HepG2 (cell line): Measurements from ENCODE around the gene MROH2A. TPM values are rescaled to one million over a fixed set of nuclear protein-coding genes. Genes with fewer than 3 reads are reported as not detected.

Experiments used
- ATAC-seq: fragments of 200-7000 bp; cut with Tn5 transposase; 3 replicates; pipeline ENCODE4 v1.9.1; 2020; ENCODE audit warnings: mild to moderate bottlenecking, moderate library complexity
- BruUV-seq: library from RNA; stranded (reverse); fragments of 400-500 nt; replicated peaks from 2 replicates; lab custom pipeline; 2021; lab: Mats Ljungman, UMichigan
- CTCF ChIA-PET: fragments of 300-600 bp; formaldehyde crosslinking; extraction: SDS; loops from one replicate; lab custom pipeline; 2021; ENCODE audit warnings: low total read pairs, inconsistent platforms, low intra/inter-chr PET ratio; lab: Yijun Ruan, JAX
- POLR2A ChIA-PET: fragments of 350-600 bp; sonication (Branson Sonifier 250); formaldehyde crosslinking; loops from one replicate; lab custom pipeline; 2020; ENCODE audit warnings: antibody characterized with exemption, inconsistent platforms; lab: Yijun Ruan, JAX
- DNase-seq: peaks from one replicate; pipeline ENCODE4 v3.0.0-alpha.2; 2015; ENCODE audit warnings: low spot score
- FAIRE-seq: peaks from 3 replicates; lab custom pipeline; 2011; peaks lifted over from hg19 to GRCh38; lab: Jason Lieb, UNC
- H2AFZ ChIP-seq: one replicate; pipeline ENCODE4 v1.6.1; 2011; ENCODE audit warnings: low read length, inconsistent platforms
- H3K27ac ChIP-seq: fragments of 300-600 bp; 3 replicates; pipeline ENCODE4 v1.8.0; 2011; ENCODE audit warnings: mixed run types, mild to moderate bottlenecking, mixed read lengths, low read length, inconsistent platforms; ENCODE audit not compliant: insufficient read depth; ENCODE audit errors: extremely low read length
- H3K27me3 ChIP-seq, 2 experiments: fragments of 200-600 bp in 1 of 2; 2 replicates in 1 of 2; 3 replicates in 1 of 2; pipeline versions ENCODE4 v1.6.0 to v1.8.0; 2011; ENCODE audit warnings: low read length in 2 of 2, mild to moderate bottlenecking in 2 of 2, moderate library complexity in 2 of 2, inconsistent platforms in 1 of 2; ENCODE audit not compliant: insufficient read depth in 2 of 2, control insufficient read depth in 1 of 2
- H3K36me3 ChIP-seq, 2 experiments: fragments of 200-600 bp in 1 of 2; replicated peaks in 1 of 2; 2 replicates in 1 of 2; 3 replicates in 1 of 2; pipeline versions ENCODE4 v1.5.1 to v1.8.0; 2011; ENCODE audit warnings: low read length in 2 of 2, inconsistent platforms in 1 of 2; ENCODE audit not compliant: insufficient read depth in 2 of 2, control insufficient read depth in 1 of 2
- H3K4me1 ChIP-seq: 2 replicates; pipeline ENCODE4 v1.5.1; 2012; ENCODE audit warnings: low read length, inconsistent platforms; ENCODE audit not compliant: insufficient read depth
- H3K4me2 ChIP-seq: 2 replicates; pipeline ENCODE4 v1.6.0; 2011; ENCODE audit warnings: low read depth, low read length, inconsistent platforms
- H3K4me3 ChIP-seq, 3 experiments: fragments of 200-600 bp in 1 of 3; sonication (generic), shearing (Covaris generic) in 1 of 3; replicated peaks in 1 of 3; 2 replicates each; pipeline ENCODE4 v1.5.1; 2011 to 2016; ENCODE audit warnings: low read length in 3 of 3, inconsistent platforms in 2 of 3, low read depth in 2 of 3, mild to moderate bottlenecking in 2 of 3, control low read depth in 1 of 3, mixed read lengths in 1 of 3; ENCODE audit not compliant: insufficient read depth in 1 of 3
- H3K79me2 ChIP-seq: one replicate; pipeline ENCODE4 v1.6.1; 2011; ENCODE audit warnings: low read length, inconsistent platforms; ENCODE audit not compliant: insufficient read depth
- H3K9ac ChIP-seq: 2 replicates; pipeline ENCODE4 v1.6.0; 2011; ENCODE audit warnings: mild to moderate bottlenecking, low read depth, low read length, inconsistent platforms; ENCODE audit not compliant: insufficient read depth
- H3K9me3 ChIP-seq: 2 replicates; pipeline ENCODE4 v1.5.1; 2012; ENCODE audit warnings: mild to moderate bottlenecking, low read length
- H4K20me1 ChIP-seq: 2 replicates; pipeline ENCODE4 v1.6.0; 2011; ENCODE audit warnings: inconsistent platforms, mild to moderate bottlenecking, low read length, moderate library complexity; ENCODE audit not compliant: insufficient read depth
- MBD4 ChIP-seq: IDR thresholded peaks from 2 replicates; pipeline ENCODE4 v1.6.1; 2012; ENCODE audit warnings: low read length, inconsistent platforms, borderline replicate concordance
- ZNF772 ChIP-seq: sonication (generic); formaldehyde crosslinking; IDR thresholded peaks from 2 replicates; pipeline ENCODE4 v1.5.0; 2020; ENCODE audit warnings: mild to moderate bottlenecking, missing genetic modification reagents
- WGBS: methylation state at CpG from one replicate; pipeline ENCODE4 v1.1.6; 2017; ENCODE audit warnings: low lambda C conversion rate; 5-methylcytosine and 5-hydroxymethylcytosine counted together
- in situ Hi-C: cut with HindIII; loops from 2 replicates; pipeline ENCODE4 v1.10.0; 2017; ENCODE audit warnings: low pct_unique_long_range_greater_than_20kb; ENCODE audit not compliant: extremely low pct_ligation_motif_present
- intact Hi-C: fragments of 100-400 bp; cut with micrococcal nuclease; formaldehyde crosslinking; loops from one replicate; pipeline ENCODE4 v1.10.0; 2022; ENCODE audit not compliant: unreplicated experiment
- polyA plus RNA-seq, 8 experiments: library from polyadenylated mRNA; depleted of rRNA in 3 of 8; stranded (reverse) in 7 of 8; unstranded in 1 of 8; fragments of >200 nt; fragmentation: Illumina TruSeq in 4 of 8; extraction: Trizol in 4 of 8; gene quantifications; 2 replicates each; pipeline versions ENCODE4 v1.2.1 to v1.2.3, GENCODE V29; 2011 to 2016; ENCODE audit warnings: low read depth in 4 of 8, missing spikeins in 1 of 8, mixed read lengths in 1 of 8; ENCODE audit not compliant: insufficient read depth in 1 of 8
- total RNA-seq, 5 experiments: library from RNA; depleted of rRNA; stranded (reverse); fragments of >200 nt; fragmentation: Illumina TruSeq; extraction: Trizol; gene quantifications; 2 replicates each; pipeline ENCODE4 v1.2.3, GENCODE V29; 2016; ENCODE audit warnings: low read depth in 1 of 5
- TF ChIP-seq, protein P1 (sequence below): sonication (generic); formaldehyde crosslinking; IDR thresholded peaks from 2 replicates; pipeline ENCODE4 v1.5.1; 2020; ENCODE audit warnings: mild to moderate bottlenecking, missing genetic modification reagents, moderate library complexity
- TF ChIP-seq, protein P2 (sequence below): sonication (generic); formaldehyde crosslinking; conservative IDR thresholded peaks from 2 replicates; pipeline ENCODE4 v1.4.0; 2020; ENCODE audit warnings: mild to moderate bottlenecking, missing genetic modification reagents, moderate library complexity
- TF ChIP-seq, protein P3 (sequence below): sonication (generic); formaldehyde crosslinking; IDR thresholded peaks from 2 replicates; pipeline ENCODE4 v1.5.0; 2020; ENCODE audit warnings: missing genetic modification reagents
- TF ChIP-seq, protein P4 (sequence below): sonication (generic); formaldehyde crosslinking; IDR thresholded peaks from 2 replicates; pipeline ENCODE4 v1.4.0; 2020; ENCODE audit warnings: missing genetic modification reagents

The MROH2A gene
- total and polyA plus RNA-seq, 2 of the 13 experiments (the other 11 are each of a cell fraction or from before 2014, with no cell fraction given) = 0.03 to 0.04 TPM

DNA sequence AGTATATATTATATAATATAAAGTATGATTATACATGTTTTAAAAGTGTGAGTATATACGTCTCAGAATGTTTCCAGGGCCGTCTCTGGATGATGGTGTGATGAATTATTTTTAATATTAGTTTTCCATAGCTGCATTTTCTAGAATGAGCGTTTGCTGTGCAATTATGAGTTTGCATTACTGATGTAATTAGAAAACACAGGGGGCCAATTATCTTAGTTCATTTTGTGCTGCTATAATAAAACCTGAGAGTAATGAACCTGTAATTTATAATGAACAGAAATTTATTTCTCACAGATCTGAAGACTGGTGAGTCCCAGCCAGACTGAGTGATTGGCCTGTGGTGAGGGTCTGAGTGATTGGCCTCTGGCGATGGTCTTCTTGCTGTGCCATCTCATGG, 80.2 kb downstream of the MROH2A start (continued):
- TF ChIP-seq, protein P1, sequence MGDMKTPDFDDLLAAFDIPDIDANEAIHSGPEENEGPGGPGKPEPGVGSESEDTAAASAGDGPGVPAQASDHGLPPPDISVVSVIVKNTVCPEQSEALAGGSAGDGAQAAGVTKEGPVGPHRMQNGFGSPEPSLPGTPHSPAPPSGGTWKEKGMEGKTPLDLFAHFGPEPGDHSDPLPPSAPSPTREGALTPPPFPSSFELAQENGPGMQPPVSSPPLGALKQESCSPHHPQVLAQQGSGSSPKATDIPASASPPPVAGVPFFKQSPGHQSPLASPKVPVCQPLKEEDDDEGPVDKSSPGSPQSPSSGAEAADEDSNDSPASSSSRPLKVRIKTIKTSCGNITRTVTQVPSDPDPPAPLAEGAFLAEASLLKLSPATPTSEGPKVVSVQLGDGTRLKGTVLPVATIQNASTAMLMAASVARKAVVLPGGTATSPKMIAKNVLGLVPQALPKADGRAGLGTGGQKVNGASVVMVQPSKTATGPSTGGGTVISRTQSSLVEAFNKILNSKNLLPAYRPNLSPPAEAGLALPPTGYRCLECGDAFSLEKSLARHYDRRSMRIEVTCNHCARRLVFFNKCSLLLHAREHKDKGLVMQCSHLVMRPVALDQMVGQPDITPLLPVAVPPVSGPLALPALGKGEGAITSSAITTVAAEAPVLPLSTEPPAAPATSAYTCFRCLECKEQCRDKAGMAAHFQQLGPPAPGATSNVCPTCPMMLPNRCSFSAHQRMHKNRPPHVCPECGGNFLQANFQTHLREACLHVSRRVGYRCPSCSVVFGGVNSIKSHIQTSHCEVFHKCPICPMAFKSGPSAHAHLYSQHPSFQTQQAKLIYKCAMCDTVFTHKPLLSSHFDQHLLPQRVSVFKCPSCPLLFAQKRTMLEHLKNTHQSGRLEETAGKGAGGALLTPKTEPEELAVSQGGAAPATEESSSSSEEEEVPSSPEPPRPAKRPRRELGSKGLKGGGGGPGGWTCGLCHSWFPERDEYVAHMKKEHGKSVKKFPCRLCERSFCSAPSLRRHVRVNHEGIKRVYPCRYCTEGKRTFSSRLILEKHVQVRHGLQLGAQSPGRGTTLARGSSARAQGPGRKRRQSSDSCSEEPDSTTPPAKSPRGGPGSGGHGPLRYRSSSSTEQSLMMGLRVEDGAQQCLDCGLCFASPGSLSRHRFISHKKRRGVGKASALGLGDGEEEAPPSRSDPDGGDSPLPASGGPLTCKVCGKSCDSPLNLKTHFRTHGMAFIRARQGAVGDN = no peak
- no peak for TF ChIP-seq ZNF772 (CRISPR knock-in tag)
- TF ChIP-seq MBD4 = no peak
- TF ChIP-seq, protein P2, sequence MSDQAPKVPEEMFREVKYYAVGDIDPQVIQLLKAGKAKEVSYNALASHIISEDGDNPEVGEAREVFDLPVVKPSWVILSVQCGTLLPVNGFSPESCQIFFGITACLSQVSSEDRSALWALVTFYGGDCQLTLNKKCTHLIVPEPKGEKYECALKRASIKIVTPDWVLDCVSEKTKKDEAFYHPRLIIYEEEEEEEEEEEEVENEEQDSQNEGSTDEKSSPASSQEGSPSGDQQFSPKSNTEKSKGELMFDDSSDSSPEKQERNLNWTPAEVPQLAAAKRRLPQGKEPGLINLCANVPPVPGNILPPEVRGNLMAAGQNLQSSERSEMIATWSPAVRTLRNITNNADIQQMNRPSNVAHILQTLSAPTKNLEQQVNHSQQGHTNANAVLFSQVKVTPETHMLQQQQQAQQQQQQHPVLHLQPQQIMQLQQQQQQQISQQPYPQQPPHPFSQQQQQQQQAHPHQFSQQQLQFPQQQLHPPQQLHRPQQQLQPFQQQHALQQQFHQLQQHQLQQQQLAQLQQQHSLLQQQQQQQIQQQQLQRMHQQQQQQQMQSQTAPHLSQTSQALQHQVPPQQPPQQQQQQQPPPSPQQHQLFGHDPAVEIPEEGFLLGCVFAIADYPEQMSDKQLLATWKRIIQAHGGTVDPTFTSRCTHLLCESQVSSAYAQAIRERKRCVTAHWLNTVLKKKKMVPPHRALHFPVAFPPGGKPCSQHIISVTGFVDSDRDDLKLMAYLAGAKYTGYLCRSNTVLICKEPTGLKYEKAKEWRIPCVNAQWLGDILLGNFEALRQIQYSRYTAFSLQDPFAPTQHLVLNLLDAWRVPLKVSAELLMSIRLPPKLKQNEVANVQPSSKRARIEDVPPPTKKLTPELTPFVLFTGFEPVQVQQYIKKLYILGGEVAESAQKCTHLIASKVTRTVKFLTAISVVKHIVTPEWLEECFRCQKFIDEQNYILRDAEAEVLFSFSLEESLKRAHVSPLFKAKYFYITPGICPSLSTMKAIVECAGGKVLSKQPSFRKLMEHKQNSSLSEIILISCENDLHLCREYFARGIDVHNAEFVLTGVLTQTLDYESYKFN = no peak

DNA sequence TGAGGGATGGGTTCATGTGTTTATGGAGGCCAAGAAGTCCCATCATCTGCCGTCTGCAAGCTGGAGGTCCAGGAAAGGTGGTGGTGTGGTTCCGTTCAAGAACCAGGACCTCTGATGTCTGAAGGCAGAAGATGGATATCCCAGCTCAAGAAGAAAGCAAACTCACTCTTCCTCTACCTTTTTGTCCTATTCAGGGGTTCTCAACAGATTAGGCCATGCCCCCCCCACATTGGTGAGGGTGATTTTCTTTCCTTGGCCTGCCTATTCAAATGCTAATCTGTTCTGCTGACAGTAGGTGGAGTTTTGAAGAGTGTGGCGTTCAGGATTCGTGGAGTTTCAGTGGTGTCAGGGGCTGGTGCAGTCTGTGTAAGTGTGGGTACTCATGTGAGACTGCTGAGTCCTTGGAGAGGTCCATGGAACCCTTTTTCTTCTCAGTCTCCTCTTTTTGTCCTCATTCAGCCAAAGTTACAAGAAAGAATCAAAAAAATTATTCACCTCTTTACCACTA, 84.2 kb downstream of the MROH2A start:
- Histone ChIP-seq H3K4me1 (peaks cover 6% of the 10 kb centered on the region; the same call in 1 of the 2 replicates), H3K4me2 (no peak overlapping the region), H2AFZ (no peak overlapping the region), H3K27me3 (0 out of 5 replicates have a peak, but pooled peaks cover 0 to 5% of the 10 kb centered on the region in 2 experiments), H3K79me2 (no peaks in the 10 kb centered on the region), H3K4me3 (no peak overlapping the region), H3K27ac (no peak overlapping the region), H3K9me3 (no peaks in the 10 kb centered on the region), H4K20me1 (no peaks in the 10 kb centered on the region), H3K36me3 (no peaks in the 10 kb centered on the region), H3K9ac (no peak overlapping the region)
- no peak for DNase-seq
- in situ Hi-C loops (no loop called here), intact Hi-C loops (no loop called here)
- peak; percentile 41; the same call in 1 of the 3 replicates for ATAC-seq
- POLR2A ChIA-PET = no interaction called here
- TF ChIP-seq, protein P3, sequence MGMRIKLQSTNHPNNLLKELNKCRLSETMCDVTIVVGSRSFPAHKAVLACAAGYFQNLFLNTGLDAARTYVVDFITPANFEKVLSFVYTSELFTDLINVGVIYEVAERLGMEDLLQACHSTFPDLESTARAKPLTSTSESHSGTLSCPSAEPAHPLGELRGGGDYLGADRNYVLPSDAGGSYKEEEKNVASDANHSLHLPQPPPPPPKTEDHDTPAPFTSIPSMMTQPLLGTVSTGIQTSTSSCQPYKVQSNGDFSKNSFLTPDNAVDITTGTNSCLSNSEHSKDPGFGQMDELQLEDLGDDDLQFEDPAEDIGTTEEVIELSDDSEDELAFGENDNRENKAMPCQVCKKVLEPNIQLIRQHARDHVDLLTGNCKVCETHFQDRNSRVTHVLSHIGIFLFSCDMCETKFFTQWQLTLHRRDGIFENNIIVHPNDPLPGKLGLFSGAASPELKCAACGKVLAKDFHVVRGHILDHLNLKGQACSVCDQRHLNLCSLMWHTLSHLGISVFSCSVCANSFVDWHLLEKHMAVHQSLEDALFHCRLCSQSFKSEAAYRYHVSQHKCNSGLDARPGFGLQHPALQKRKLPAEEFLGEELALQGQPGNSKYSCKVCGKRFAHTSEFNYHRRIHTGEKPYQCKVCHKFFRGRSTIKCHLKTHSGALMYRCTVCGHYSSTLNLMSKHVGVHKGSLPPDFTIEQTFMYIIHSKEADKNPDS (CRISPR knock-in tag) = no peak
- TF ChIP-seq, protein P4, sequence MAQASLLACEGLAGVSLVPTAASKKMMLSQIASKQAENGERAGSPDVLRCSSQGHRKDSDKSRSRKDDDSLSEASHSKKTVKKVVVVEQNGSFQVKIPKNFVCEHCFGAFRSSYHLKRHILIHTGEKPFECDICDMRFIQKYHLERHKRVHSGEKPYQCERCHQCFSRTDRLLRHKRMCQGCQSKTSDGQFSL = 0 out of 2 replicates have a peak, but pooled peaks have one; percentile 51
- CTCF ChIA-PET = no interaction called here
- WGBS = 40% methylated on average over 4 of the region's 4 CpGs
- no peak for FAIRE-seq
- no TSS peak for BruUV-seq
